Measurements from ENCODE around the gene CDH13. TPM values are rescaled to one million over a fixed set of nuclear protein-coding genes. Genes with fewer than 3 reads are reported as not detected.
A peak's percentile ranks its signal among the peaks of the same experiment; 100 is the strongest.

CDH13 gene
- total and polyA plus RNA-seq, 2 of the 8 experiments (the other 6 are each of a cell fraction or from before 2014, with no cell fraction given): 2.3 to 2.4 TPM

- TF ChIP-seq TEAD4 (IDR thresholded peaks at IDR 0.05; ENCODE audit: low read depth, low read length): peak; percentile 57; the same call in 1 of the 2 replicates
- TF ChIP-seq, protein P1, sequence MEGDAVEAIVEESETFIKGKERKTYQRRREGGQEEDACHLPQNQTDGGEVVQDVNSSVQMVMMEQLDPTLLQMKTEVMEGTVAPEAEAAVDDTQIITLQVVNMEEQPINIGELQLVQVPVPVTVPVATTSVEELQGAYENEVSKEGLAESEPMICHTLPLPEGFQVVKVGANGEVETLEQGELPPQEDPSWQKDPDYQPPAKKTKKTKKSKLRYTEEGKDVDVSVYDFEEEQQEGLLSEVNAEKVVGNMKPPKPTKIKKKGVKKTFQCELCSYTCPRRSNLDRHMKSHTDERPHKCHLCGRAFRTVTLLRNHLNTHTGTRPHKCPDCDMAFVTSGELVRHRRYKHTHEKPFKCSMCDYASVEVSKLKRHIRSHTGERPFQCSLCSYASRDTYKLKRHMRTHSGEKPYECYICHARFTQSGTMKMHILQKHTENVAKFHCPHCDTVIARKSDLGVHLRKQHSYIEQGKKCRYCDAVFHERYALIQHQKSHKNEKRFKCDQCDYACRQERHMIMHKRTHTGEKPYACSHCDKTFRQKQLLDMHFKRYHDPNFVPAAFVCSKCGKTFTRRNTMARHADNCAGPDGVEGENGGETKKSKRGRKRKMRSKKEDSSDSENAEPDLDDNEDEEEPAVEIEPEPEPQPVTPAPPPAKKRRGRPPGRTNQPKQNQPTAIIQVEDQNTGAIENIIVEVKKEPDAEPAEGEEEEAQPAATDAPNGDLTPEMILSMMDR (IDR thresholded peaks at IDR 0.05; ENCODE audit: control extremely low read depth in 1 of 3, insufficient read depth in 1 of 3, low read depth in 1 of 3, low read length in 3 of 3): no peak
- FAIRE-seq (no peak), DNase-seq (ENCODE audit: low read depth in 1 of 2, low spot score in 2 of 2) (no peak)
- no peaks in the 10 kb centered on the region for H3K23me2 ChIP-seq (ENCODE audit: low read depth, low read length)
- peaks cover 0 to 5% (median 3%) of the 10 kb centered on the region in 4 experiments; a peak in 3 of 7 replicates for H3K4me1 ChIP-seq (replicated peaks in 1 of 4; ENCODE audit: control insufficient read depth in 3 of 4, insufficient read depth in 4 of 4, low read length in 3 of 4)
- no peak overlapping the region for H2BK15ac ChIP-seq (ENCODE audit: low read length)
- no peaks in the 10 kb centered on the region for H4K20me1 ChIP-seq (replicated peaks in 1 of 2; ENCODE audit: control insufficient read depth in 1 of 2, insufficient read depth in 2 of 2, low read length in 2 of 2)
- no peak overlapping the region for H3K14ac ChIP-seq (ENCODE audit: insufficient read length)
- no peak overlapping the region for H3K4ac ChIP-seq (replicated peaks; ENCODE audit: insufficient read length, low read depth, low read length)
- no peak overlapping the region for H2AFZ ChIP-seq (ENCODE audit: low read length)
- H3K27ac ChIP-seq (ENCODE audit: low read depth, low read length): no peak overlapping the region
- H2BK120ac ChIP-seq (replicated peaks; ENCODE audit: low read depth, low read length): no peak overlapping the region
- no peaks in the 10 kb centered on the region for H3K9me3 ChIP-seq (ENCODE audit: insufficient read depth in 2 of 2, low read depth in 1 of 2, low read length in 1 of 2)
- H4K8ac ChIP-seq (ENCODE audit: extremely low read depth, insufficient read depth, low read length): no peak overlapping the region
- no peaks in the 10 kb centered on the region for H3K79me1 ChIP-seq (ENCODE audit: low read depth, low read length)
- no peak overlapping the region for H3K18ac ChIP-seq (ENCODE audit: extremely low read depth, low read length)
- no peak overlapping the region for H2BK12ac ChIP-seq (ENCODE audit: low read depth, low read length)
- CTCF ChIA-PET (ENCODE audit: partially characterized antibody): interaction anchor here (0.7 to 1.1 kb wide), 2 partner anchors 18 to 1073 kb away, joined by 3 read pairs; no protein-coding TSS in a partner anchor
- 92% methylated on average over 3 of the region's 3 CpGs; no CpG with 5 or more reads in 1 of the 2 experiments for WGBS, 2 experiments (ENCODE audit: extremely low coverage in 1 of 2, insufficient coverage in 1 of 2, insufficient read length in 1 of 2, insufficient replicate concordance in 2 of 2, low coverage in 1 of 2, low lambda C conversion rate in 2 of 2, missing lambda C conversion rate in 1 of 2)
- no peak overlapping the region for H3K4me3 ChIP-seq (ENCODE audit: extremely low read depth in 1 of 4, insufficient read depth in 2 of 4, low read depth in 3 of 4, low read length in 4 of 4)
- H3K56ac ChIP-seq (replicated peaks; ENCODE audit: insufficient read length, low read depth, low read length): no peak overlapping the region
- H3K36me3 ChIP-seq (ENCODE audit: control insufficient read depth in 2 of 4, insufficient read depth in 4 of 4, low read length in 3 of 4): no peaks in the 10 kb centered on the region
- H2AK5ac ChIP-seq (ENCODE audit: low read depth, low read length): no peak overlapping the region
- POLR2A ChIA-PET (ENCODE audit: partially characterized antibody): no interaction called here
- no peaks in the 10 kb centered on the region for H3K79me2 ChIP-seq (ENCODE audit: control insufficient read depth in 1 of 2, insufficient read depth in 2 of 2, low read length in 2 of 2)
- no peak overlapping the region for H2BK20ac ChIP-seq (ENCODE audit: low read length)
- no peaks in the 10 kb centered on the region for H3K27me3 ChIP-seq (replicated peaks in 1 of 4; ENCODE audit: control insufficient read depth in 3 of 4, extremely low read depth in 1 of 4, insufficient read depth in 3 of 4, low read length in 3 of 4)
- H2BK5ac ChIP-seq (ENCODE audit: low read depth, low read length): no peak overlapping the region
- H3K9ac ChIP-seq (replicated peaks in 1 of 4; ENCODE audit: extremely low read depth in 1 of 4, low read depth in 3 of 4, low read length in 3 of 4): no peak overlapping the region
- H3K23ac ChIP-seq (ENCODE audit: insufficient read length): no peak overlapping the region
- H3K4me2 ChIP-seq (ENCODE audit: insufficient read depth in 1 of 2, low read depth in 2 of 2, low read length in 2 of 2): no peak overlapping the region
- no peak overlapping the region for H4K91ac ChIP-seq (replicated peaks; ENCODE audit: insufficient read length, low read length)
- no peak overlapping the region for H4K5ac ChIP-seq (ENCODE audit: insufficient read length, low read depth, low read length)
These were observed 89.6 kb downstream of the CDH13 start for GRCh38 chr16:82716361-82716855.
